K562 (cell line): ENCODE data around the gene RBM4B. TPM values are rescaled to one million over a fixed set of nuclear protein-coding genes. Genes with fewer than 3 reads are reported as not detected.
A peak's percentile ranks its signal among the peaks of the same experiment; 100 is the strongest.

Source experiments
- ARID1B ChIP-seq: fragments of 450-650 bp; IDR thresholded peaks from 2 replicates; pipeline ENCODE4 v1.6.1; 2016; ENCODE audit warnings: antibody characterized with exemption, mild to moderate bottlenecking, inconsistent platforms
- GTF2F1 ChIP-seq: IDR thresholded peaks from 2 replicates; pipeline ENCODE4 v1.6.1; 2011; ENCODE audit warnings: low read depth, low read length, improper control_type of control experiment
- MAFK ChIP-seq: IDR thresholded peaks from 2 replicates; pipeline ENCODE4 v1.6.1; 2011; ENCODE audit warnings: low read length, improper control_type of control experiment
- MEIS2 ChIP-seq: fragments of 450-650 bp; IDR thresholded peaks from 2 replicates; pipeline ENCODE4 v1.6.1; 2014; ENCODE audit warnings: mild to moderate bottlenecking; ENCODE audit not compliant: partially characterized antibody
- MYC ChIP-seq, 2 experiments: fragments of 250-450 bp in 1 of 2; sonication (Bioruptor Pico) in 1 of 2; IDR thresholded peaks; 2 replicates each; pipeline versions ENCODE4 v1.5.1 to v1.6.1; 2012 to 2021; ENCODE audit warnings: low read depth in 2 of 2, borderline replicate concordance in 1 of 2, improper control_type of control experiment in 1 of 2, low read length in 1 of 2, mild to moderate bottlenecking in 1 of 2, moderate library complexity in 1 of 2
- STAG1 ChIP-seq: sonication (generic); formaldehyde crosslinking; IDR thresholded peaks from 2 replicates; pipeline ENCODE4 v1.5.0; 2020; ENCODE audit warnings: missing genetic modification reagents, borderline replicate concordance
- ZEB2 ChIP-seq: fragments of 450-650 bp; IDR thresholded peaks from 2 replicates; pipeline ENCODE4 v1.6.1; 2016
- ZNF184 ChIP-seq: sonication (generic); formaldehyde crosslinking; IDR thresholded peaks from 2 replicates; pipeline ENCODE4 v1.5.0; 2020; ENCODE audit warnings: missing genetic modification reagents
- ZNF347 ChIP-seq: fragments of 450-650 bp; formaldehyde crosslinking; IDR thresholded peaks from 2 replicates; pipeline ENCODE4 v1.4.0; 2020; ENCODE audit warnings: low read depth, mild to moderate bottlenecking, moderate library complexity
- polyA plus RNA-seq, 8 experiments: library from polyadenylated mRNA; depleted of rRNA in 4 of 8; stranded (reverse) in 5 of 8; unstranded in 3 of 8; fragments of >200 nt; fragmentation: Nextera tagmentation in 2 of 8; fragmentation: Illumina TruSeq in 1 of 8; extraction: Ambion mirVana in 2 of 8; extraction: Trizol in 1 of 8; gene quantifications; 2 replicates each; pipeline versions ENCODE4 v1.2.1 to v1.2.3, GENCODE V29; 2011 to 2014; ENCODE audit warnings: inconsistent platforms in 1 of 8, missing spikeins in 1 of 8
- total RNA-seq, 7 experiments: library from RNA; depleted of rRNA in 6 of 7; stranded (reverse); fragments of >200 nt in 6 of 7; fragmentation: Illumina TruSeq in 2 of 7; extraction: Trizol in 2 of 7; gene quantifications; 2 replicates each; pipeline versions ENCODE4 v1.2.1 to v1.2.3, GENCODE V29; 2011 to 2021; ENCODE audit warnings: low replicate concordance in 1 of 7
- TF ChIP-seq, protein P1 (sequence below), 2 experiments: fragments of 450-650 bp; IDR thresholded peaks; 2 replicates each; pipeline ENCODE4 v1.6.1; 2016
- TF ChIP-seq, protein P2 (sequence below): sonication (generic); formaldehyde crosslinking; IDR thresholded peaks from 2 replicates; pipeline ENCODE4 v1.8.1; 2023; ENCODE audit warnings: mild to moderate bottlenecking, missing genetic modification reagents
- TF ChIP-seq, protein P3 (sequence below): fragments of 250-450 bp; sonication (Bioruptor Pico); IDR thresholded peaks from 2 replicates; pipeline ENCODE4 v1.8.0; 2022; ENCODE audit warnings: inconsistent platforms
- TF ChIP-seq, protein P4 (sequence below): fragments of 450-650 bp; IDR thresholded peaks from 2 replicates; pipeline ENCODE4 v1.6.1; 2017; ENCODE audit warnings: antibody characterized with exemption, mild to moderate bottlenecking
- TF ChIP-seq, protein P5 (sequence below), 2 experiments: IDR thresholded peaks; 2 replicates each; pipeline ENCODE4 v1.6.1; 2012; ENCODE audit warnings: improper control_type of control experiment in 2 of 2, low read depth in 2 of 2, low read length in 2 of 2, borderline replicate concordance in 1 of 2

The RBM4B gene
- total and polyA plus RNA-seq, 9 of the 15 experiments (the other 6 are each of a cell fraction or from before 2014, with no cell fraction given): 14.6 to 39.9 (median 23.3) TPM

DNA sequence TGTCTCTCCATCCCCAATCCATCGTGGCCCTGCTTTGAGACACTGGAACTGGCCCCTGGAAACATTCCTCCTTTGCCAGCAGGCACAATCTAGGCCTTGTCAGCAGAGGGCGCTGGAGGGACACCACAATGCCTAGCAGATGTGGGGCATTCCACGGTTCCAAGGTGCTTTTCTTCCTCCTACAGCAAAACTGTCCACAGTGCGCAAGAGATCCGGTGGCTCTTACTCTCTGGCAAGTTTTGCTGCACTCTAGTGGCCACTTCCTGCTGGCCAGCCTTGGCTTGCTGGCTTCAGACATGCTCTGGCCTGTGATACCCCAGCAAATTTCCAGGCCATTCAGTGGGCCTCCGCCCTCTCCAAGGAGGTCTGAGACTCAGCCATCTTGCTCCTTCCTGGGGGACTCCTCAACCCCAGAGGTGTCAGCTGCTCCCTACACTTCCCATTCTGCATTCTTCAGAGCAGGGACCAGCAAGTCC lies 17.1 kb upstream of the RBM4B start (continued):
- TF ChIP-seq, protein P1, sequence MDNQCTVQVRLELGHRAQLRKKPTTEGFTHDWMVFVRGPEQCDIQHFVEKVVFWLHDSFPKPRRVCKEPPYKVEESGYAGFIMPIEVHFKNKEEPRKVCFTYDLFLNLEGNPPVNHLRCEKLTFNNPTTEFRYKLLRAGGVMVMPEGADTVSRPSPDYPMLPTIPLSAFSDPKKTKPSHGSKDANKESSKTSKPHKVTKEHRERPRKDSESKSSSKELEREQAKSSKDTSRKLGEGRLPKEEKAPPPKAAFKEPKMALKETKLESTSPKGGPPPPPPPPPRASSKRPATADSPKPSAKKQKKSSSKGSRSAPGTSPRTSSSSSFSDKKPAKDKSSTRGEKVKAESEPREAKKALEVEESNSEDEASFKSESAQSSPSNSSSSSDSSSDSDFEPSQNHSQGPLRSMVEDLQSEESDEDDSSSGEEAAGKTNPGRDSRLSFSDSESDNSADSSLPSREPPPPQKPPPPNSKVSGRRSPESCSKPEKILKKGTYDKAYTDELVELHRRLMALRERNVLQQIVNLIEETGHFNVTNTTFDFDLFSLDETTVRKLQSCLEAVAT (IDR thresholded peaks at IDR 0.05): peak in 1 of 2 experiments; percentile 77; a peak in 2 of 4 replicates
- peak; percentile 72 for TF ChIP-seq ZEB2
- TF ChIP-seq STAG1 (CRISPR knock-in tag): peak; percentile 96
- peak; percentile 42 for TF ChIP-seq MEIS2
- TF ChIP-seq ZNF184: no peak
- TF ChIP-seq GTF2F1: no peak
- TF ChIP-seq, protein P2, sequence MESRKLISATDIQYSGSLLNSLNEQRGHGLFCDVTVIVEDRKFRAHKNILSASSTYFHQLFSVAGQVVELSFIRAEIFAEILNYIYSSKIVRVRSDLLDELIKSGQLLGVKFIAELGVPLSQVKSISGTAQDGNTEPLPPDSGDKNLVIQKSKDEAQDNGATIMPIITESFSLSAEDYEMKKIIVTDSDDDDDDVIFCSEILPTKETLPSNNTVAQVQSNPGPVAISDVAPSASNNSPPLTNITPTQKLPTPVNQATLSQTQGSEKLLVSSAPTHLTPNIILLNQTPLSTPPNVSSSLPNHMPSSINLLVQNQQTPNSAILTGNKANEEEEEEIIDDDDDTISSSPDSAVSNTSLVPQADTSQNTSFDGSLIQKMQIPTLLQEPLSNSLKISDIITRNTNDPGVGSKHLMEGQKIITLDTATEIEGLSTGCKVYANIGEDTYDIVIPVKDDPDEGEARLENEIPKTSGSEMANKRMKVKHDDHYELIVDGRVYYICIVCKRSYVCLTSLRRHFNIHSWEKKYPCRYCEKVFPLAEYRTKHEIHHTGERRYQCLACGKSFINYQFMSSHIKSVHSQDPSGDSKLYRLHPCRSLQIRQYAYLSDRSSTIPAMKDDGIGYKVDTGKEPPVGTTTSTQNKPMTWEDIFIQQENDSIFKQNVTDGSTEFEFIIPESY (CRISPR knock-in tag): peak; percentile 80; the same call in 1 of the 2 replicates
- 0 out of 2 replicates have a peak, but pooled peaks have one; percentile 35 for TF ChIP-seq MAFK
- no peak for TF ChIP-seq ARID1B
- TF ChIP-seq ZNF347 (CRISPR knock-in tag): no peak
- TF ChIP-seq, protein P3, sequence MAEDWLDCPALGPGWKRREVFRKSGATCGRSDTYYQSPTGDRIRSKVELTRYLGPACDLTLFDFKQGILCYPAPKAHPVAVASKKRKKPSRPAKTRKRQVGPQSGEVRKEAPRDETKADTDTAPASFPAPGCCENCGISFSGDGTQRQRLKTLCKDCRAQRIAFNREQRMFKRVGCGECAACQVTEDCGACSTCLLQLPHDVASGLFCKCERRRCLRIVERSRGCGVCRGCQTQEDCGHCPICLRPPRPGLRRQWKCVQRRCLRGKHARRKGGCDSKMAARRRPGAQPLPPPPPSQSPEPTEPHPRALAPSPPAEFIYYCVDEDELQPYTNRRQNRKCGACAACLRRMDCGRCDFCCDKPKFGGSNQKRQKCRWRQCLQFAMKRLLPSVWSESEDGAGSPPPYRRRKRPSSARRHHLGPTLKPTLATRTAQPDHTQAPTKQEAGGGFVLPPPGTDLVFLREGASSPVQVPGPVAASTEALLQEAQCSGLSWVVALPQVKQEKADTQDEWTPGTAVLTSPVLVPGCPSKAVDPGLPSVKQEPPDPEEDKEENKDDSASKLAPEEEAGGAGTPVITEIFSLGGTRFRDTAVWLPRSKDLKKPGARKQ: no peak
- peak; percentile 56; the same call in 1 of the 2 replicates for TF ChIP-seq MYC (IDR thresholded peaks at IDR 0.05; ENCODE audit: low read depth, low read length)
- no peak for TF ChIP-seq MYC (CRISPR knock-in tag; IDR thresholded peaks at IDR 0.05; ENCODE audit: borderline replicate concordance, low read depth)
- TF ChIP-seq, protein P4, sequence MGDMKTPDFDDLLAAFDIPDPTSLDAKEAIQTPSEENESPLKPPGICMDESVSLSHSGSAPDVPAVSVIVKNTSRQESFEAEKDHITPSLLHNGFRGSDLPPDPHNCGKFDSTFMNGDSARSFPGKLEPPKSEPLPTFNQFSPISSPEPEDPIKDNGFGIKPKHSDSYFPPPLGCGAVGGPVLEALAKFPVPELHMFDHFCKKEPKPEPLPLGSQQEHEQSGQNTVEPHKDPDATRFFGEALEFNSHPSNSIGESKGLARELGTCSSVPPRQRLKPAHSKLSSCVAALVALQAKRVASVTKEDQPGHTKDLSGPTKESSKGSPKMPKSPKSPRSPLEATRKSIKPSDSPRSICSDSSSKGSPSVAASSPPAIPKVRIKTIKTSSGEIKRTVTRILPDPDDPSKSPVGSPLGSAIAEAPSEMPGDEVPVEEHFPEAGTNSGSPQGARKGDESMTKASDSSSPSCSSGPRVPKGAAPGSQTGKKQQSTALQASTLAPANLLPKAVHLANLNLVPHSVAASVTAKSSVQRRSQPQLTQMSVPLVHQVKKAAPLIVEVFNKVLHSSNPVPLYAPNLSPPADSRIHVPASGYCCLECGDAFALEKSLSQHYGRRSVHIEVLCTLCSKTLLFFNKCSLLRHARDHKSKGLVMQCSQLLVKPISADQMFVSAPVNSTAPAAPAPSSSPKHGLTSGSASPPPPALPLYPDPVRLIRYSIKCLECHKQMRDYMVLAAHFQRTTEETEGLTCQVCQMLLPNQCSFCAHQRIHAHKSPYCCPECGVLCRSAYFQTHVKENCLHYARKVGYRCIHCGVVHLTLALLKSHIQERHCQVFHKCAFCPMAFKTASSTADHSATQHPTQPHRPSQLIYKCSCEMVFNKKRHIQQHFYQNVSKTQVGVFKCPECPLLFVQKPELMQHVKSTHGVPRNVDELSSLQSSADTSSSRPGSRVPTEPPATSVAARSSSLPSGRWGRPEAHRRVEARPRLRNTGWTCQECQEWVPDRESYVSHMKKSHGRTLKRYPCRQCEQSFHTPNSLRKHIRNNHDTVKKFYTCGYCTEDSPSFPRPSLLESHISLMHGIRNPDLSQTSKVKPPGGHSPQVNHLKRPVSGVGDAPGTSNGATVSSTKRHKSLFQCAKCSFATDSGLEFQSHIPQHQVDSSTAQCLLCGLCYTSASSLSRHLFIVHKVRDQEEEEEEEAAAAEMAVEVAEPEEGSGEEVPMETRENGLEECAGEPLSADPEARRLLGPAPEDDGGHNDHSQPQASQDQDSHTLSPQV: peak; percentile 72
- TF ChIP-seq, protein P5, sequence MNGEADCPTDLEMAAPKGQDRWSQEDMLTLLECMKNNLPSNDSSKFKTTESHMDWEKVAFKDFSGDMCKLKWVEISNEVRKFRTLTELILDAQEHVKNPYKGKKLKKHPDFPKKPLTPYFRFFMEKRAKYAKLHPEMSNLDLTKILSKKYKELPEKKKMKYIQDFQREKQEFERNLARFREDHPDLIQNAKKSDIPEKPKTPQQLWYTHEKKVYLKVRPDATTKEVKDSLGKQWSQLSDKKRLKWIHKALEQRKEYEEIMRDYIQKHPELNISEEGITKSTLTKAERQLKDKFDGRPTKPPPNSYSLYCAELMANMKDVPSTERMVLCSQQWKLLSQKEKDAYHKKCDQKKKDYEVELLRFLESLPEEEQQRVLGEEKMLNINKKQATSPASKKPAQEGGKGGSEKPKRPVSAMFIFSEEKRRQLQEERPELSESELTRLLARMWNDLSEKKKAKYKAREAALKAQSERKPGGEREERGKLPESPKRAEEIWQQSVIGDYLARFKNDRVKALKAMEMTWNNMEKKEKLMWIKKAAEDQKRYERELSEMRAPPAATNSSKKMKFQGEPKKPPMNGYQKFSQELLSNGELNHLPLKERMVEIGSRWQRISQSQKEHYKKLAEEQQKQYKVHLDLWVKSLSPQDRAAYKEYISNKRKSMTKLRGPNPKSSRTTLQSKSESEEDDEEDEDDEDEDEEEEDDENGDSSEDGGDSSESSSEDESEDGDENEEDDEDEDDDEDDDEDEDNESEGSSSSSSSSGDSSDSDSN (IDR thresholded peaks at IDR 0.05; ENCODE audit: borderline replicate concordance in 1 of 2, low read depth in 2 of 2, low read length in 2 of 2): peak in 1 of 2 experiments; percentile 53; a peak in 1 of 4 replicates
